ENCODE data around the gene SYNGR1. TPM values are rescaled to one million over a fixed set of nuclear protein-coding genes. Genes with fewer than 3 reads are reported as not detected.
"Not testable (repeated sequence)": the region's sequence is repeated elsewhere in the genome, so short reads cannot be mapped to it uniquely, and the experiment has no call there.

The SYNGR1 gene
- total RNA-seq, 5 donors from 2014 or later (not counting 1 experiment from before 2014, with no cell fraction given): 1.1 to 4.3 (median 2.7) TPM

DNA sequence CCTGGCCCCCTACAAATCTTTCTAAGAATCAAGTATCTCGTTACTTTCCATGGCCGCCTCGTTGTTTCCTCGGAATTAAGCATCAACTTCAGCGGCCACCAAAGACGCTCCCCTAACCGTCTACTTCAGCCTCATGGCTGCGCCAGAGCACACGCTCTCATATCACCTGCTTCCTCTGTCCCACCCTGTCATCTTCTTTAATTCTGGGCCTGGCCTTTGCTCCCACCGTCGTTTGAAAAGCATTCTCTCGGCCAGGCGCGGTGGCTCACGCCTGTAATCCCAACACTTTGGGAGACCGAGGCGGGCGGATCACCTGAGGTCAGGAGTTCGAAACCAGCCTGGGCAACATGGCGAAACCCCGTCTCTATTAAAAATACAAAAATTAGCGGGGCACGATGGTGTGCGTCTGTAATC, 29.2 kb upstream of the SYNGR1 start:
- peaks cover 10 to 44% of the 10 kb centered on the region in 2 experiments for H3K4me1 ChIP-seq (ENCODE audit: control insufficient read depth in 1 of 2, extremely low read depth in 1 of 2, insufficient read depth in 2 of 2, low read length in 2 of 2)
- peaks cover 33% of the 10 kb centered on the region for H3K36me3 Mint-ChIP-seq
- WGBS (ENCODE audit: insufficient coverage): 94% methylated on average over 23 of the region's 24 CpGs
- not testable (repeated sequence) for H3K9me3 ChIP-seq; H3K9me3 Mint-ChIP-seq; ATAC-seq (replicated peaks in 1 of 4); DNase-seq; H3K27me3 Mint-ChIP-seq; H3K4me3 ChIP-seq (ENCODE audit: control insufficient read depth in 1 of 2, extremely low read depth in 1 of 2, low read length in 1 of 2); H3K27me3 ChIP-seq (replicated peaks in 1 of 2; ENCODE audit: control insufficient read depth in 2 of 2, extremely low read depth in 1 of 2, insufficient read depth in 2 of 2, low read length in 1 of 2)
- H3K27ac ChIP-seq (ENCODE audit: low read length): peak overlapping the region; percentile 88
- peak overlapping the region; percentile 84 to 98 for H3K27ac Mint-ChIP-seq
- ChIA-PET CTCF (interaction anchor here in 1 of 2 donors (0.5 to 0.7 kb wide), 2 partner anchors 590 to 832 kb away, joined by 3 read pairs; no protein-coding TSS in a partner anchor), POLR2A (interaction anchor here (0.6 to 1.4 kb wide), 2 partner anchors 126 to 199 kb away, joined by 3 to 4 read pairs; partner anchors contain the start of gene ATF4 (in 1 of the 2))
- peak overlapping the region; percentile 98 to 100 (median 99) for H3K4me3 Mint-ChIP-seq
- H3K36me3 ChIP-seq (ENCODE audit: control insufficient read depth in 2 of 2, extremely low read depth in 1 of 2, insufficient read depth in 1 of 2, low read length in 1 of 2): peaks cover 8 to 23% of the 10 kb centered on the region in 2 donors
- H3K4me1 Mint-ChIP-seq: peaks cover 32 to 42% (median 34%) of the 10 kb centered on the region in 3 donors

DNA sequence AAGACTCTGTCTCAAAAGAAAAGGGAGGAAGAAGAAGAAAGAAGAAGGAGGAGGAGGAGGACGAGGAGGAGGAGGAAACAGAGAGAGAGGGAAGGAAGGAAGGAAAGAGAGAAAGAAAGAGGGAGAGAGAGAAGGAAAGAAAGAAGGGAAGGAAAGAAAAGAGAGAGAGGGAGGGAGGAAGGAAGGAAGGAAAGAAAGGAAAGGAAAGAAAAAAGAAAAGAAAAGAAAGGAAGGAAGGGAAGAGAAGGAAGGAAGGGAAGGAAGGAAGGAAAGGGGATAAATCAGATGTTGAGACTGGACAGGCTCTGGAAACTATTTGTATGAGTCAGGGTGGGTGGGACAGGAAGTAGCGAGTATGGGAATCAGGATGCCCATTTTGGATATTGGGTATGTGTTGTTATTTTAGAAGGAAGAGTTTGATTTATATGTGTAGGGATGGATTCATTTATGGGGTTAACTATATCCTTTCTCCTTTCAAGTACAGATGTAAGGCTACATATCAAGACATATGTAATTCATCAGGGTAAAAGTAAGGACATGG, 24.3 kb upstream of the SYNGR1 start:
- Histone ChIP-seq H3K4me3 (ENCODE audit: control insufficient read depth in 1 of 2, extremely low read depth in 1 of 2, low read length in 1 of 2) (no peak overlapping the region), H3K27ac (ENCODE audit: low read length) (no peak overlapping the region), H3K36me3 (ENCODE audit: control insufficient read depth in 2 of 2, extremely low read depth in 1 of 2, insufficient read depth in 1 of 2, low read length in 1 of 2) (no peaks in the 10 kb centered on the region), H3K9me3 (no peaks in the 10 kb centered on the region), H3K4me1 (ENCODE audit: control insufficient read depth in 1 of 2, extremely low read depth in 1 of 2, insufficient read depth in 2 of 2, low read length in 2 of 2) (peaks cover 0 to 3% of the 10 kb centered on the region in 2 experiments), H3K27me3 (replicated peaks in 1 of 2; ENCODE audit: control insufficient read depth in 2 of 2, extremely low read depth in 1 of 2, insufficient read depth in 2 of 2, low read length in 1 of 2) (peaks cover 0 to 2% of the 10 kb centered on the region in 2 experiments)
- H3K36me3 Mint-ChIP-seq: no peaks in the 10 kb centered on the region
- POLR2A ChIA-PET: no interaction called here
- no peak overlapping the region for H3K4me3 Mint-ChIP-seq
- no peak for ATAC-seq (replicated peaks in 1 of 4)
- no peaks in the 10 kb centered on the region for H3K9me3 Mint-ChIP-seq
- WGBS (ENCODE audit: insufficient coverage): 53% methylated on average over 1 of the region's 2 CpGs
- H3K4me1 Mint-ChIP-seq: peaks cover 0 to 3% (median 0%) of the 10 kb centered on the region in 3 donors
- no peaks in the 10 kb centered on the region for H3K27me3 Mint-ChIP-seq
- DNase-seq: no peak
- H3K27ac Mint-ChIP-seq: peak overlapping the region in 1 of 2 donors; percentile 28
- CTCF ChIA-PET: no interaction called here

DNA sequence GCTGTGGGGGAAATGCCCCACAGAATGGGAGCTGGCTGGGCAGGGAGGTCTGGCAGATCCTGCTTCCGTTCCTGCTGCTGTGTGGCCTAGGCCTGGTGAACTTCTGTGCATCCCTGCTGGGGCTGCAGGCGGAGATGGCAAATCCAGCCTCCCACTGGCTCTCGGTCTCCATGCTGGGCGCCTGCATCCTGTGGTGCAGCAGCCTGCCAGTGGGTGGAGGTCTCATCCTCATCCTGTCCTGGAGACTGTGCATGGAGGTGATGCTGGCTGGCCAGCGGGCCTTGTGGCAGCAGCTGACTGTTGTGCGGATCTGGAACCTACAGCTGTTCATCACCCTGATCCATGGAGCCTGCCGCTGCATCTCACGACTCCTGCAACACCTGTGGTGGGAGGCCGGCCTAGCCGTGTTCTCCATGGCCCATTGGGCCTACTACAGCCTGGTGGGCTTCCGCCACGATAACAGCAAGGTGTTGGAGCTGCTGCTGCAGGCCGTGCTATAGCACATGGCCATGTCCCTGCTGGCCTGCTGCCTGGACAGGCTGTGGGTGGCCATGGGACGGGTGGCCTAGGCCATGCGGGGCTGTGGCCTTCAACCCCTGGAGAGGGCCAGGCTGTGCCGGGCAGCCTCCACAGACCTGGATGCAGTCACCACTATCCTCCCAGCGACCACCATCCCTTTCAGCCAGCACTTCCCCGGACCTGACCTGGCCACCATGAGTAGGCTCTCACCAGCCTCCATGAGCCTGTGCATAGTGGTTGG, 21.6 kb upstream of the SYNGR1 start:
- ChIA-PET CTCF (interaction anchor here in 1 of 2 donors (0.5 kb wide), 1 partner anchor 12 kb away, joined by 3 read pairs; no protein-coding TSS in a partner anchor), POLR2A (no interaction called here)
- Histone ChIP-seq H3K27ac (ENCODE audit: low read length) (no peak overlapping the region), H3K36me3 (ENCODE audit: control insufficient read depth in 2 of 2, extremely low read depth in 1 of 2, insufficient read depth in 1 of 2, low read length in 1 of 2) (no peaks in the 10 kb centered on the region), H3K9me3 (no peaks in the 10 kb centered on the region), H3K27me3 (replicated peaks in 1 of 2; ENCODE audit: control insufficient read depth in 2 of 2, extremely low read depth in 1 of 2, insufficient read depth in 2 of 2, low read length in 1 of 2) (peaks cover 0 to 2% of the 10 kb centered on the region in 2 experiments), H3K4me1 (ENCODE audit: control insufficient read depth in 1 of 2, extremely low read depth in 1 of 2, insufficient read depth in 2 of 2, low read length in 2 of 2) (no peaks in the 10 kb centered on the region), H3K4me3 (ENCODE audit: control insufficient read depth in 1 of 2, extremely low read depth in 1 of 2, low read length in 1 of 2) (no peak overlapping the region)
- no peaks in the 10 kb centered on the region for H3K36me3 Mint-ChIP-seq
- no peak overlapping the region for H3K27ac Mint-ChIP-seq
- ATAC-seq (replicated peaks in 1 of 4) (no peak), DNase-seq (no peak)
- H3K4me3 Mint-ChIP-seq: no peak overlapping the region
- no peaks in the 10 kb centered on the region for H3K9me3 Mint-ChIP-seq
- no peaks in the 10 kb centered on the region for H3K27me3 Mint-ChIP-seq
- peaks cover 12 to 15% (median 14%) of the 10 kb centered on the region in 3 donors for H3K4me1 Mint-ChIP-seq
- WGBS (ENCODE audit: insufficient coverage): 85% methylated on average over 12 of the region's 18 CpGs

DNA sequence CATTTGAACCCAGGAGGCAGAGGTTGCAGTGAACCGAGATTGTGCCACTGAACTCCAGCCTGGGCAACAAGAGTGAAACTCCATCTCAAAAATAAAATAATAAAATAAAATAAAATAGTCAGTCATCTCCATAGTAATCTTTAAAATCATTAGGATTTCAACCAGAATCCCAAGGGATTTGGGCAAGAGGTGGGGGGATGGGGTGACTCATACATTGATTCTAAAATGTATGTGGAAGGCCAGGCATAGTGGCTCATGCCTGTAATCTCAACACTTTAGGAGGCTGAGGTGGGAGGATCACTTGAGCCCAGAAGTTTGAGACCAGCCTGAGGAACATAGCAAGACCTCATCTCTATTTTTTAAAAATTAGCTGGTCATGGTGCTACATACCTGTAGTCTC, 19.2 kb upstream of the SYNGR1 start:
- H3K27me3 ChIP-seq (replicated peaks in 1 of 2; ENCODE audit: control insufficient read depth in 2 of 2, extremely low read depth in 1 of 2, insufficient read depth in 2 of 2, low read length in 1 of 2); H3K27me3 Mint-ChIP-seq; H3K27ac ChIP-seq (ENCODE audit: low read length); H3K4me3 ChIP-seq (ENCODE audit: control insufficient read depth in 1 of 2, extremely low read depth in 1 of 2, low read length in 1 of 2); H3K36me3 ChIP-seq (ENCODE audit: control insufficient read depth in 2 of 2, extremely low read depth in 1 of 2, insufficient read depth in 1 of 2, low read length in 1 of 2); ATAC-seq (replicated peaks in 1 of 4); H3K27ac Mint-ChIP-seq; DNase-seq; H3K9me3 Mint-ChIP-seq; H3K36me3 Mint-ChIP-seq; H3K9me3 ChIP-seq; H3K4me3 Mint-ChIP-seq; H3K4me1 ChIP-seq (ENCODE audit: control insufficient read depth in 1 of 2, extremely low read depth in 1 of 2, insufficient read depth in 2 of 2, low read length in 2 of 2): not testable (repeated sequence)
- peaks cover 12 to 15% (median 14%) of the 10 kb centered on the region in 3 donors for H3K4me1 Mint-ChIP-seq
- no CpG with 5 or more reads among the region's 1 CpG for WGBS (ENCODE audit: insufficient coverage)
- CTCF ChIA-PET: interaction anchor here in 1 of 2 donors (0.7 kb wide), 1 partner anchor 65 kb away, joined by 3 read pairs; no protein-coding TSS in a partner anchor
- POLR2A ChIA-PET: interaction anchor here in 1 of 2 donors (0.6 kb wide), 1 partner anchor 17 kb away, joined by 3 read pairs; no protein-coding TSS in a partner anchor

DNA sequence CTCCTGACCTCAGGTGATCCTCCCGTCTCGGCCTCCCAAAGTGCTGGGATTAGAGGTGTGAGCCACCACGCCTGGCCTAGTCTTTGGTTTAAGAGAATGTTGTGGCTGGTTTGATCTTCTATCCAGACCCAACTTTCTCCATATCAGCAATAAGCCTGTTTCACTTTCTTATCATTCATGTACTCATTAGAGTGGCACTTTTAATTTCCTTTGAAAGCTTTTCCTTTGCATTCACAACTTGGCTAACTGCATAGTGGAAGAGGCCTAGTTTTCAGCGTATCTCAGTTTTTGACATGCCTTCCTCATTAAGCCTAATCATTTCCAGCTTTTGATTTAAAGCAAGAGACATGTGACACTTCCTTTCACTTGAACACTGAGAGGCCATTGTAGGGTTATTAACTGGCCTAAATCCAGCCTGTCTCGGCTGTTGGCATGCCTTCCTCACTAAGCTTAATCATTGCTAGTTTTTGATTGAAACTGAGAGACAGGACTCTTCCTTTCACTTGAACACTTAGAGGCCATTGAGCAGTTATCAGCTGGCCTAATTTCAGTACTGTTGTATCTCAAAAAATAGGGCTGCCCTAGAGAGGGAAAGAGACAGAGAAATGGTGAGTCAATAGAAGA, 17.2 kb upstream of the SYNGR1 start:
- 70% methylated on average over 2 of the region's 5 CpGs for WGBS (ENCODE audit: insufficient coverage)
- Mint-ChIP-seq H3K36me3 (no peaks in the 10 kb centered on the region), H3K9me3 (no peaks in the 10 kb centered on the region), H3K27me3 (no peaks in the 10 kb centered on the region), H3K4me1 (peaks cover 12 to 15% (median 14%) of the 10 kb centered on the region in 3 donors), H3K4me3 (no peak overlapping the region), H3K27ac (peak overlapping the region in 1 of 2 donors; percentile 49)
- Histone ChIP-seq H3K27me3 (replicated peaks in 1 of 2; ENCODE audit: control insufficient read depth in 2 of 2, extremely low read depth in 1 of 2, insufficient read depth in 2 of 2, low read length in 1 of 2) (peaks cover 0 to 5% of the 10 kb centered on the region in 2 experiments), H3K9me3 (no peaks in the 10 kb centered on the region), H3K36me3 (ENCODE audit: control insufficient read depth in 2 of 2, extremely low read depth in 1 of 2, insufficient read depth in 1 of 2, low read length in 1 of 2) (no peaks in the 10 kb centered on the region), H3K4me3 (ENCODE audit: control insufficient read depth in 1 of 2, extremely low read depth in 1 of 2, low read length in 1 of 2) (no peak overlapping the region), H3K4me1 (ENCODE audit: control insufficient read depth in 1 of 2, extremely low read depth in 1 of 2, insufficient read depth in 2 of 2, low read length in 2 of 2) (no peaks in the 10 kb centered on the region), H3K27ac (ENCODE audit: low read length) (no peak overlapping the region)
- ChIA-PET POLR2A (interaction anchor here (0.6 kb wide), 2 partner anchors 22 to 186 kb away, joined by 3 to 6 read pairs; no protein-coding TSS in a partner anchor), CTCF (interaction anchor here in 1 of 2 donors (0.6 to 1.0 kb wide), 3 partner anchors 13 to 760 kb away, joined by 3 to 5 read pairs (median 5); partner anchors contain the start of gene RPL3)
- ATAC-seq (replicated peaks in 1 of 4) (no peak), DNase-seq (no peak)

DNA sequence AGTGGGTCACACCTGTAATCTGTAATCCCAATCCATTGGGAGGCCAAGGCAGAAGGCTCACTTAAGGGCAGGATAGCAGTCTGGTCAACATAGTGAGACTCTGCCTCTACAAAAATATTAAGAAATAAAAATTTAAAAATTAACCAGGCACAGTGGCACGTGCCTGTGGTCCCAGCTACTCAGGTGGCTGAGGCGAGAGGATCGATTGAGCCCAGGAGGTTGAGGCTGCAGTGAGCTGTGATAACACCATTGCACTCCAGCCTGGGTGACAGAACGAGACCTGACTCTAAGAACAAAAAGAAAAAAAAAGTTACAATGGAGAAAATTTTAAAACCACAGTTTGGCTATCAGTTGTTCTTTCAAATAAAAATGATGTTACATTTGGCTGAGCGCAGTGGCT, 13.4 kb upstream of the SYNGR1 start:
- no peaks in the 10 kb centered on the region for H3K4me1 ChIP-seq (ENCODE audit: control insufficient read depth in 1 of 2, extremely low read depth in 1 of 2, insufficient read depth in 2 of 2, low read length in 2 of 2)
- no peaks in the 10 kb centered on the region for H3K9me3 Mint-ChIP-seq
- H3K4me3 ChIP-seq (ENCODE audit: control insufficient read depth in 1 of 2, extremely low read depth in 1 of 2, low read length in 1 of 2): no peak overlapping the region
- 84% methylated on average over 4 of the region's 5 CpGs for WGBS (ENCODE audit: insufficient coverage)
- no peak overlapping the region for H3K27ac Mint-ChIP-seq
- no peak overlapping the region for H3K27ac ChIP-seq (ENCODE audit: low read length)
- H3K4me3 Mint-ChIP-seq: no peak overlapping the region
- peaks cover 7 to 12% (median 9%) of the 10 kb centered on the region in 3 donors for H3K4me1 Mint-ChIP-seq
- no peak for ATAC-seq (replicated peaks in 1 of 4)
- no peaks in the 10 kb centered on the region for H3K9me3 ChIP-seq
- POLR2A ChIA-PET: no interaction called here
- H3K27me3 ChIP-seq (replicated peaks in 1 of 2; ENCODE audit: control insufficient read depth in 2 of 2, extremely low read depth in 1 of 2, insufficient read depth in 2 of 2, low read length in 1 of 2): peaks cover 0 to 6% of the 10 kb centered on the region in 2 experiments
- DNase-seq: no peak
- no peaks in the 10 kb centered on the region for H3K36me3 Mint-ChIP-seq
- peaks cover 0 to 5% of the 10 kb centered on the region in 2 donors for H3K27me3 Mint-ChIP-seq
- H3K36me3 ChIP-seq (ENCODE audit: control insufficient read depth in 2 of 2, extremely low read depth in 1 of 2, insufficient read depth in 1 of 2, low read length in 1 of 2): no peaks in the 10 kb centered on the region
- CTCF ChIA-PET: no interaction called here
